HS-5 (cell line): ENCODE measurements around the gene ZNF331.

ENCODE experiments used
- DNase-seq: peaks from one replicate; pipeline ENCODE4 v3.0.0-alpha.2; 2012; ENCODE audit warnings: low read depth

ZNF331 gene

DNA sequence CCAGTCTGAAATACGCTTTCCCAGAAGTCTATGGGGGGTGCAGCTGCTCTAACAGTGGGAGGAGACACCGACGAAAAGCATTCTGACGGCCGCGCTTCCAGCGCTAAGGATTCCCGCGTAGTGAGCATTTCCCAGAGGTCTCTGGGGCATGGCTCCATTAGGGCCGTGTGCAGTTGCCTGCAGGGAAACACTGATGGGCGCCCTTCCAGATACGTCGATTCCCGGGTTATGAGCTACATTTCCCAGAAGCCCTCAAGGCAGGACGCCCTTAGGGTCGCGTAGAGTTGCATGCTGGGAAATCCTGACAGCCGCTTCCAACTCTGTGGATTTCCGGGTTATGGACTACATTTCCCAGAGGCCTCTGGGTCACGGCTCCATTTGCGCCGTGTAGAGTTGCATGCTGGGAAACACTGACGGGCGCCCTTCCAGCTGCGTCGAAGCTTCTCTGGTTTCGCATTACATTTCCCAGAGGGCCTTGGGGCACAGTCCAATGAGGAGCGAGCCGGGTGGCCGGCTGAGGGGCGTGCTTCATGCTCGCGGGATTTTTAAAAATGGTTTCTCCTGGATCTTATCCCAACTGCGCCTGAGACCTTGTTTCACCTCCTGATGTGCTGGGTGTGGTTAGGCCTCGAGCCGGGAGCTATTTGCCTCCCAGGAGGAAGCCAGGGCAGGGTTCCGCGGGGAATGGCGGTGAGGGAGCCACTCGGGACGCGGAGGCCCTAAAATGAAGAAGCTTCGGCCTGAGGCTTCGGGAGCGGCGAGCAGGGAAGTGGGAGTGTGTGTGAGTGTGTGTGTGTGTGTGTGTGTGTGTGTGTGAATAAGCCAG lies 17.2 kb upstream of the ZNF331 start:
- DNase-seq: peak; percentile 96

DNA sequence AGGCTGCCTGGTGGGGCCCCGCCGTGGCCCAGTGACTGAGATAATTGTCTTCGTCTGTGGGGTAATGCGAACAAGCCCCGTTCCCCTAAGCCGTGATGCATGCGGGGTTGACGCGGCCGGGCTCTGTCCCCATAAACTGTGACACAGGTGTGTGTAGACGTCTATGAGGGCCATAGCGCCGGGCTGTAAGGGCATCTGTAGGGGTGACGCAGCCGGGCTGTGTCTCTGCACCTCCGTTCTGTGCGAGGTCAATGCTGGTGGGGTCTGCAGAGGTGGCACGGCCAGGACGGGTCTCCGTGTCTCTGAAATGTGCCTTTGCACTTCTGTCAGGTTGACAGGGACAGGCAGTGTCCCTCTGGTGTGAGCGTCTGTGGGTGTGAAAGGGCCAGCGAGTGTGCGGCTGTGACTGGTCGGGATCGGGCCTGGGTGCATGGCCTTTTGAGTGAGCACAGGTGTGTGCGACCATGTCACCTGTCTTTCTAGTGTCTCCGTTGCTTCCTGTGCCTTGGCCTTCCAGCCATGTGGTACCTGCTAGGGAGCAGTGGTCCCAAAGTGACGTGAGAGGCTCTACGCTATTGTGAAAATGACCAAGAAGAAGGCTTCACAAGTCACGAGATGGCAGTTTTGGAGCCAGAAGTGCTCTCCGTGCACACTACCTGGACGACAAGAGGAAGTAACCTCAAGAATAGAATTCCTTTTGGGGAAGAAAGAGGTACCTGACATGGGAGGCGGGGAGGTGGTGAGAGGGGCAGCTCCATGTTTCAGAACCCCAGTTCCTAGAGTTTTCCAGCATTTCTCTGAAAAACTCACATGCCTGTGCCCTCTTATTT lies 16.4 kb upstream of the ZNF331 start:
- no peak for DNase-seq

DNA sequence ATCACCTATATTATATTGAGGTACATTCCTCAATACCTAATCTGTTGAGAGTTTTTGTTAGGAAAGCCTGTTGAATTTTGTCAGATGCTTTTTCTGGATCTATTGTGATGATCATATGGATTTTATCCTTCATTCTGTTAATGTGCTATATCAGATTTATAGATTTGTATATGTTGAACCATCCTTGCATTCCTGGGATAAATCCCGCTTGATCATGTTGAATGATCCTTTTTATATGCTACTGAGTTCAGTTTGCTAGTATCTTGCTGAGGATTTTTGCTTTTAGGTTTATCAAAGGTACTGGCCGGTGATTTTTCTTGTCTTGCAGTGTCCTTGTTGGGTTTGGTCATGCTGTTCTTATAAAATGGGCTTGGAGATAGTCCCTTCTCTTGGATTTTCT lies 12.0 kb upstream of the ZNF331 start:
- DNase-seq: no peak

DNA sequence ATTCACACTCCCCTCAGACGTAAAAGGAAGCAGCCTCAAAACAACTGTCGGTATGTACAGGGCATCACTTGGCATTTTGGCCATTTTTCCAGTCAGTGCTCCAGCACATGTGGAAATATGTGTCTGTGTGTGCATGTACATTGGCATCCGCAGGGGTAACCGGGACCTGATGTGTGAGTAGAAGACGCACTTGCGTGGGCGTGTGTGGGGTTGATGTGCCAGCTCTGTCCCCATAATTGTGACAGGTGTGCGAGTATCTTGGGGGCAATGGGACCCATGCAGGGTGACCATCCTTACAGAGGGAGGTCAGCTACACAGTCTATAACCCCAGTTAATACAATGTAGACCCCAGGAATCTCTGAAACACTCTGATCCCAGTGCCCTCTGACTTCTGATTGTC lies 7.3 kb upstream of the ZNF331 start:
- no peak for DNase-seq

DNA sequence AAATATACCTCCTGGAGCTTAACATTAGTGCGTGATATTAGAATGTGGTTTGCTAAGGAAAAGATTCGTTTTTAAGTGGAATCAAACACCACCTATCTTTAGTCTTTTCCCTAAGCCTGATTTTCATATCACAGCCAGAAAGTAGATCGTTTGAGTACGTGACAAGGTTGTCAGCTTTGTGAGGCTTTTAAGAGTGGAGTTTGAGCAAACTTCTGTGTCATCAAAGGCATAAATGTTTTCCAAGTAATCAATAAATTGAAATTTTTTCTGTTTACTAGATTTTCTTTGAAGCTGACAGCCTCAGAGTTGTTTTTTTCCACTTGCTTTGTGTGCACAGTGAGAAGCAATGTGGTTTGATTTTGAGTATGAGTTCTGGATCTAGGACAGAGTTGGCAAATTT lies 6.5 kb upstream of the ZNF331 start:
- no peak for DNase-seq

DNA sequence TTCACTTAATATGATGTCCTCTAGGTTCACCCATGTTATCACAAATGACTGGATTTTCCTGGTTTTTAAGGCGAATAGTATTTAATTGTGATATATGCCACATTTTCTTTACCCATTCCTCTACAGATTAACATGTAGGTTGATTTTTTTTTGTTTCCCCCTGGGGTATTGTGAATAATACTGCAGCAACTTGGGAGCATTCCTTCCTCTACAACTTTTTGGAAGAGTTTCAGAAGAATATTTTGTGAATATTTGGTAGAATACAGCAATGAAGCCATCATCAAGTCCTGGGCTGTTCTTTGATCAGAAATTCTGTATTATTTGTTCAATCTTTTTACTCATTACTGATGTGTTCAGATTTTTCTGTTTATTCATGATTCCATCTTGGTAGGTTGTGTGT lies 5.6 kb upstream of the ZNF331 start:
- no peak for DNase-seq

DNA sequence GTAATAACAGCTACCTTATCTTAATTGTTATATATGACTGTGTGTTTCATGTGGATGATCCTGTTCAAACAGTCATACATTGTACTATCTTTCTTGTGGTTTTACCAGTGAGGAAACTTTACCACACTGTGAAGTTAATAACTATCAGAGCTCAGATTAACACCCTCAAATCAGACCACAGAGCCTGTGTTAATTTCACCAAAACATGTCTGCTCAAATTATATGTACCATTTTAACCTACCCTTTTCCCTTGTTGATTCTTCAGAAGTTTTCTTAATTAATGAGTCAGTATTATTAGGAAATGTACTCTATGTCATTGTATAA lies 1.8 kb upstream of the ZNF331 start:
- DNase-seq: no peak

DNA sequence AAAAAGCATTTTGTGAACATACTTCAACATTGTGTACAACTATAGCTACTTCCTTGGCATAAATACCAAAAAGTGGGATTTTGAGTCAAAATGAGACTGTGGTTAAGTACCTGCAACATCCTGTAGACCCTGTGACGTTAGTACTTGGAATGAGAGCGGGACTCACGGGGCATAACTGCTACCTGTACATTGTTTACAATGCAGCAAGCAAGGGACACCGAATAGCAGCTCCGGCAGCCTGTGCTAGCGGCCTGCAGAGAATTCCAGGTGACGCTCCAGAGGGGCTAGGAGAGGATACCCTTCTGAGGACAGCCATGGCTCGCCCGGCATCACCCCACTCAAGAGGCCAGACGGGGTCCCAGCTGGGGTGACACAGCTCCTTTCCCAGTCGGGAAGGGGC lies 824 bp upstream of the ZNF331 start:
- DNase-seq: no peak

DNA sequence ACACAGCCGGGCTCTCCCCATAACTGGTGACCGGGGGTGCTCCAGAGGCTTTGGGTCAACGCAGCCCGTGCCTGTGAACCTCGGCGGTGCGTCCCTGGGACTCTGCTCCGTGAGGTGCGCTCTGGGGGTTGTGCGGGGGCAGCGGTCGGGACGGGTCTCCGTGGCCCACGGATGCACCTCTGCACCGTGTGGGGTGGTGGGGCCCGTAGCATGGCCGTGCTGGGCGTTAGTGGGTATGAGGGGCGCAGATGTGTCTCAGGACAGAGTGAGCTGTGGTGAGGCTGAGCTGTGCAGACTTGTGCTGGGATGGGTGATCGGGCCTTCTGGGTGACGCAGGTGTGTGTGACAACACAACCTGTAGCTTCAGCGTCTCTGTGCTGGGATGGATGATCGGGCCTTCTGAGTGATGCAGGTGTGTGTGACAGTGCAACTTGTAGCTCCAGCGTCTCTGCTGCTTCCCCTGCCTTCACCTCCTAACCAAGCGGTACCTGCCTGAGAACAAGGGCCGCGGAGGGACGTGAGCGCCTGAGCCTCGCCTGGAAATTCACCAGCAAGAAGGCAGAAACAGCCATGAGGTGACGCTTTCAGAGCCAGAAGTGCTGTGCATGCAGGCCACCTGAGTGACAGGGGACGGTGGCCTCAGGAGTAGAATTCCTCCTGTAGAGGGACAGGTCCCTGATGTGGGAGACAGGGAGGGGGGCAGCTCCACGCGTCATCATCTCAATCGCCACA lies 599 bp downstream of the ZNF331 start:
- no peak for DNase-seq

DNA sequence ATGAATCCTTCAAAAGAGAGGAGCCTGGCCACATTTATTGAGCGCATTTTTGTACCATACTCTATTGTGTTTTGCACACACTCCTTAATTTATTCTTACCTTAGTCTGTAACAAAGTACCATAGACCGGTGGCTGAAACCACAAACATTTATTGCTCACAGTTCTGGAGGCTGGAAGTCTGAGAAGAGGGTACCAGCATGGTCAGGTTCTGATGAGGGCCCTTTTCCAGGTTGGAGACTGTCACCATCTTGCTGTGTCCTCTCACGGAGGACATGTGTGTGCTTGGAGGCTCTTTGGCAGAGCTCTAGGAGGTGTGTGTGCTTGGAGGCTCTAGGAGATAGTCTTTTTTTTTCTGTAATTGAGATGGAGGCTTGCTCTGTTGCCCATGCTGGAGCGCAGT lies 2.1 kb downstream of the ZNF331 start:
- no peak for DNase-seq

DNA sequence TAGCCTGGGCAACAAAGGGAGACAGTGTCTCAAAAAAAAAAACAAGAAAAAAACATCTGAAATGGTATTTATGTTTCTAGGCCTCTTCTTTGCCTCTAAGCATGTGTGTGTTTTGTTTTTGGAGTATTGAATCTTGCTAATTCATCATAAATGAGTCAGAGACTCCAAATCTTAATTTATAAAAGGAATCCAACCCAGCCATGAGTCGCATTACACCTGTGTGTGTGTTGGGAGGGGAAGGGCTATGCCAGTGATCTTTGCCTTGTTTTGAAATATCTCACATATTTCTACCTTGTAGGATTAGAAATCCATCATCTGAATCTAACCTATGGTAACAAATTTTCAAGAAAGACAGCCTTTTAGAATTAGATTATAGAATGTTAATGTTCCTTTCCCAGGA lies 4.0 kb downstream of the ZNF331 start:
- no peak for DNase-seq

DNA sequence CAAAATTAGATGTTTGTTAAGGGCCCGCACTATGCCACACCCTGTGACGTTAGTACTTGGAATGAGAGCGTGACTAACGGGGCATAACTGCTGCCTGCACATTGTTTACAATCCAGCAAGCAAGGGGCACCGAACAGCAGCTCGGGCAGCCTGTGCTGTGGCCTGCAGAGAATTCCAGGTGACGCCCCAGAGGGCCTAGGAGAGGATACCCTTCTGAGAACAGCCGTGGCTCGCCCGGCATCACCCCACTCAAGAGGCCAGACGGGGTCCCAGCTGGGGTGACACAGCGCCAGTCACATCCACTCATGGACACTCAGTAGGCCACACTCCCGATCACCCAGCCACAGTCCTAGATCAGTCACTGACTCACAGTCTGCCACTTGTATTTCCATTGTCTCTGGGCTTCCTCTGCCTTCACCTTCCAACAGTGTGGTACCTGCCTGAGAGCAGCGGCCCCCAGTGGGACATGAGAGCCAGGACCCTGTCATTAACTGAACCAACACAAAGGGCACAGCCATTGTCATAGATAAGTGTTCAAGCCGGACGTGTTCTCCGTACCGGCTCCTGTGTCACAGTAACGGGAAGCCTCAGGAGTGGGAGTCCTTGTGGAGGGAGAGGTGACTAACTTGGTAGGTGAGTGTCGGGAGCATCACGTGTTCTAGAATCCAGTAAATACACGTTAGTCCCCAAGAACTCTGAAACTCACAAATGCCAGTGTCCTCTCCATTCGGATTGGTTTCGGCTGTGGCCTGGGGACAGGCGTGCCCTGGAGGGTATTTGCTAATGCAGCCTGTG lies 7.5 kb downstream of the ZNF331 start:
- DNase-seq: peak; percentile 85

DNA sequence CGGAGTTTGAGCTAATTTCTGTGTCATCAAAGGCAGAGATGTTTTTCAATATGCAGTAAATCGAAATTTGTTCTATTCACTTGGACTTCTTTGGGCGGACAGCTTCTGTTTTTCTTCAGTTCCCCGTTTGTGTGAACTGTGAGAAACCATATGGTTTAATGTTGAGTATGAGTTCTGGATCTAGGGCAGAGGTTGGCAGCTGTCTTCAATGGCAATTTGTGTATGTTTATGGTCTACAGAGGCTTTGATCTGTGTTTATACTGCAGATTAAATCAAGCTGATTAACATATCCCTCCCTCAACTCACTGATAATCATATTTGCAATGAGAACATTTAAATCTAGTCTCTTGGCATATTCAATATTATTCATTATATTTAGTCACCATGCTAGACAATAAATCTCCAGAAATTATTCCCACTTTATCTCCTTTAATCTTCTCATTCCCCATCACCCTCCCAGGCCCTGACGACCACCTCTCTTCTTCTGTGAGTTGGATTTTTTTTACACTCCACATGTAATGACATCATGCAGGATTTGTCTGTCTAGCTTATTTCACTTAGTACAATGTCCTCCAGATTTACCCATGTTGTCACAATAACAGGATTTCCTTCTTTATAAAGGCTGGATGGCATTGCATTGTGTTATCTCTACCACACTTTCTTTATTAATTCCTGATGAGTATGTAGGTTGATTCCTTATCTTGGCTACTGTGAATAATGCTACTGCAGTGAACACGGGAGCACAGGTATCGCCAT lies 9.0 kb downstream of the ZNF331 start:
- no peak for DNase-seq

DNA sequence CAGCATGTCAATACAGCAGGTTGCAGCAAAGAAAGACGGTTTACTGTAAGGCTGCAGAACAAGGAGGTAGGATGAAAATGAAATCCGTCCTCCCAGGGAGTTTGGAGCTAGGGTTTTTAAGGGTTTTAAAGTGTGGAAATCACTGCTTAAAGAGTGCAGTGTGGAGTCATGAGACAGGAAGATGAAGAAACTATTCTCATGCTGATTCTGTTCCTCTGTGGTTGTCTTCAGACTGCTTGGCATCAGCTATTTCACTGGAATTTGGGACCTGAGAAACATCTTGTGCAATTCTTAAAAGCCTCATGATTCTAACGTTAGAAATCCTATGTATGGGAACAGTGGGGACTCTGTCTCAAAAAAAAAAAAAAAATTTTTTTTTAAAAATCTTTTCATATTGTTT lies 11.4 kb downstream of the ZNF331 start:
- DNase-seq: no peak

DNA sequence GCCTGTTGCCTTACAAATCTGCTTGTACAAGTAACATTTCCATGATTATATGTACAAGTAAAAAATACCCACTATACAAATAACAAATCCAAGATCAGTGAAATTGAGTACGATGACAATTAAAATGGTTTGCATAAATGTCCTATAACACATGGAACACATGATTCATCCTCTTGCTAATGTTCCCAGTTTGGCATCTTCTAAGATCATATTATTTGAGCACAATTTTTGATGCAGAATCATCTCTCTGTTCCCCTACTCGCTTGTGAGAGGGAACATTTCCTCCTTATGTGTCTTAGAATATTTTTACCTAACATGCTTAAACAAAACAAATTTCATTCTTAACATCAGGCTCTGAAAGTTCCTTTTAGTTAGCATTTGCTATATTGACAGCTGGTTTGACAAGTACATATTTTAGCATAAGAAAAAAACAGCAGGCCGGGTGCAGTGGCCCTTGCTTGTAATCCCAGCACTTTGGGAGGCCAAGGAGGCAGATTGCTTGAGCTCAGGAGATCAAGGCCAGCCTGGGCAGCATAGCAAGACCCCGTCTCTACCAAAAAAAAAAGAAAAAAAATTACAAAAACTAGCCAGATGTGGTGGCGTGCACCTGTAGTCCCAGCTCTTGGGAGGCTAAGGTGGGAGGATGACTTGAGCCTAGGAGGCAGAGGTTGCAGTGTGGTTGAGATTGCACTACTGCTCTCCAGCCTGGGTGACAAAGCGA lies 14.2 kb downstream of the ZNF331 start:
- DNase-seq: no peak

DNA sequence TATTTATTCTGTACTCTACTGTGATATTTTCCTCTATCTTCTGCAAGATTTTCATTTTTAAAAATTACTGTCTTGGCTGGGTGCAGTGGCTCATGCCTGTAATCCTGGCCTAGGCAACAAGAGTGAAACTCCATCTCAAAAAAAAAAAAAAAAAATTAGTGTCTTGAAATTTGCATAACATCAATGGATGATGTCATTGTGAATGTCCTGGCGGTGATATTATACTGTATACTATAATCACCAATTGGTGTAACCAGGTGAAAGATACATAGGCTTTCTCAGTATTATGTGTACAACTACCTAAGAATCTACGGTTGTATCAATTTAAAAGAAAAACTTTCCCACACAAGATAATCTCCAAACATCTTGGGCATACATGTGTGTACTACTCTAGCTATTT lies 15.2 kb downstream of the ZNF331 start:
- no peak for DNase-seq

DNA sequence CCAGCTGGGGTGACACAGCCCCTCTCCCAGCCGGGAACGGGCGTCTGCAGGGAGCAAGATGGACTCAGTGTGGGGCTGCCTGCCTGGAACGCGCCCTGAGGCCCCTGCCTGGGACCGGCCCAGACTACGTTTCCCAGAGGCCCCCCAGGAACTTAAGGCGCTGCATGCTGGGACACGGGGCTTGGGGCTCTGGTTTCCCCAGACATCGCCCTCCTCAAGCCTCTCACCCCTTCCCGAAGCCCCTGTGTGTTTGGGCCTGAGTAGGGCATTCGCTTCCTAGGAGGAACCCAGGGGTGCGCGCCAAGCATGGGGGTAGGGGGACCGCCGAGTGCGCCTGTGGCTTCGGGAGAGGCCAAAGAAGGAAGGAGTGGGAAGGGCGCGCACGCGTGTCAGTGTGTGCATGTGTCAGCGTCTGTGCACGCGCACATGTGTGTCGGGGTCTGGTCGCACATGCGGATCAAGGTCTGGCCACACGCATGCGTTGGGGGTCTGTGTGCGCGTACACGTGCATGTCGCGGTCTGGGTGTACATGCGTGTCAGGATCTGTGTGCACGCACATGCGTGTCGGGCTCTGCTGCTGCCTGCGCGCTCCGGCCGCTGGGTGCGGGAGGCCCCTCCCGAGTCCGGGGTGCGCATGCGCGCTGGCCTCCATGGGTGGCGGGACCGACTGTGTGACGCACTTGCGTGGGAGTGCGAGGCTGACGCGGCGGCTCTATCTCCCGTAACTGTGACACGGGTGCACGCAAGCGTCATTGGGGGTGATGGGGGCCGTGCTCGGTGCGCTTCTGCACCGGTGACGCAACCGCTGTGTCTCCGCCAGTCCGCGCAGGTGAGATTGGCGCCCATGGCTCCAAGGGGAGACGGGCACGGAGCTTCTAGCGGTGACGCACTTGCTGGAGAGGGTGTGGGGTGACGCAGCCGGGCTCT lies 16.2 kb downstream of the ZNF331 start:
- DNase-seq: peak; percentile 78

DNA sequence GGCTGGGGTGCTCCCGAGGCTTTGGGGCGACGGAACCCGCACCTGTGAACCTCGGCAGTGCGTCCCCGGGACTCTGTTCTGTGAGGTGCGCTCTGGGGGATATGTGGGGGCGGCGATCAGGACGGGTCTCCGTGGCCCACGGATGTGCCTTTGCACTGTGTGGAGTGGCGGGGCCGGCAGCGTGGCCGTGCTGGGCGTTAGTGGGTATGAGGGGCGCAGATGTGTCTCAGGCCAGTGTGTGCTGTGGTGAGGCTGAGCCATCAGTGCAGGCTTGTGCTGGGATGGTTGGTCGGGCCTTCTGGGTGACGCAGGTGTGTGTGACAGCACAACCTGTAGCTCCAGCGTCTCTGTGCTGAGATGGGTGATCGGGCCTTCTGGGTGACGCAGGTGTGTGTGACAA lies 16.9 kb downstream of the ZNF331 start:
- DNase-seq: no peak

DNA sequence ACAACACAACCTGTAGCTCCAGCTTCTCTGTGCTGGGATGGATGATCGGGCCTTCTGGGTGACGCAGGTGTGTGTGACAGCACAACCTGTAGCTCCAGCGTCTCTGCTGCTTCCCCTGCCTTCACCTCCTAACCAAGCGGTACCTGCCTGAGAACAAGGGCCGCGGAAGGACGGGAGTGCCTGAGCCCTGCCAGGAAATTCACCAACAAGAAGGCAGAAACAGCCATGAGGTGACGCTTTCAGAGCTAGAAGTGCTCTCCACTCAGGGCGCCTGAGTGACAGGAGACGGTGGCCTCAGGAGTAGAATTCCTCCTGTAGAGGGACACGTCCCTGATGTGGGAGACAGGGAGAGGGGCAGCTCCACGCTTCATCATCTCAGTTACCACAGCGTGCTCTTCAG lies 17.4 kb downstream of the ZNF331 start:
- DNase-seq: no peak

DNA sequence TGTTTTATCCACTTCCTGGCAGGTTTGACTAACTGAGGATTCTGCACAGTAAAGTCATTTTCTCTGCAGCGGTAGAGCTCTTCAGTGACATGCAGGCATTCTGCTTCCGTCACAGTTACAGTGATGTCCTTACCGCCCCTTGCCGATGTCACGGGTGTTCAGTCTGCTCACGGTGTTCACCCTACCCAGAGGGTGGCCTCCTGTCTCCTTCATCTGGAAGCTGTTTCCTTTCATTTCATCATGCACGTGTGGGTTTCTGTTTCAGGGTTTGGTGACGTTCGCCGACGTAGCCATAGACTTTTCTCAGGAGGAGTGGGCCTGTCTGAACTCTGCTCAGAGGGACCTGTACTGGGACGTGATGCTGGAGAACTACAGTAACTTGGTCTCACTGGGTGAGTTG lies 33.4 kb downstream of the ZNF331 start:
- DNase-seq: no peak
